Keratinocyte (primary cell): Measurements from ENCODE around the gene GADD45B.
"Not testable (repeated sequence)": the region's sequence is repeated elsewhere in the genome, so short reads cannot be mapped to it uniquely, and the experiment has no call there.

Source experiments
- EZH2 ChIP-seq: IDR thresholded peaks from one replicate; pipeline ENCODE4 v1.6.1; 2012; ENCODE audit warnings: inconsistent platforms, mild to moderate bottlenecking, low read length, moderate library complexity
- TF ChIP-seq, protein P1 (sequence below), 3 experiments: IDR thresholded peaks in 1 of 3; conservative IDR thresholded peaks in 1 of 3; optimal IDR thresholded peaks in 1 of 3; 2 replicates in 2 of 3; 3 replicates in 1 of 3; pipeline versions ENCODE3 to v1.5.1; 2011; ENCODE audit warnings: low read length in 3 of 3, mild to moderate bottlenecking in 3 of 3, moderate library complexity in 2 of 3, control low read depth in 1 of 3, inconsistent platforms in 1 of 3; ENCODE audit not compliant: insufficient read depth in 2 of 3; ENCODE audit errors: extremely low read depth in 1 of 3

DNA sequence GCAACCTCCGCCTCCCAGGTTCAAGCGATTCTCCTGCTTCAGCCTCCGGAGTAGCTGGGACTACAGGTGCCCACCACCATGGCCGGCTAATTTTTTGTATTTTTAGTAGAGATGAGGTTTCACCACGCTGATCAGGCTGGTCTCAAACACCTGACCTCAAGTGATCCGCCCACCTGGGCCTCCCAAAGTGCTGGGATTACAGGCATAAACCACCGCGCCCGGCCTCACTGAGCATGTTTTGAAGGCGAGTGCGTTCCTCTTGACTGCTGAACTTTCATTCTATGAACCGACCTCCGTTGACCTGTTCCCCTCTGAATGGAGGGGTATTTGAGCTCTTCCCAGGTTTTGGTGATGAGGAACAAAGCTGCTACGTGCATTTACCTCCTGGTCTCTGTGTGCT is 17.5 kb downstream of the GADD45B start:
- TF ChIP-seq, protein P1, sequence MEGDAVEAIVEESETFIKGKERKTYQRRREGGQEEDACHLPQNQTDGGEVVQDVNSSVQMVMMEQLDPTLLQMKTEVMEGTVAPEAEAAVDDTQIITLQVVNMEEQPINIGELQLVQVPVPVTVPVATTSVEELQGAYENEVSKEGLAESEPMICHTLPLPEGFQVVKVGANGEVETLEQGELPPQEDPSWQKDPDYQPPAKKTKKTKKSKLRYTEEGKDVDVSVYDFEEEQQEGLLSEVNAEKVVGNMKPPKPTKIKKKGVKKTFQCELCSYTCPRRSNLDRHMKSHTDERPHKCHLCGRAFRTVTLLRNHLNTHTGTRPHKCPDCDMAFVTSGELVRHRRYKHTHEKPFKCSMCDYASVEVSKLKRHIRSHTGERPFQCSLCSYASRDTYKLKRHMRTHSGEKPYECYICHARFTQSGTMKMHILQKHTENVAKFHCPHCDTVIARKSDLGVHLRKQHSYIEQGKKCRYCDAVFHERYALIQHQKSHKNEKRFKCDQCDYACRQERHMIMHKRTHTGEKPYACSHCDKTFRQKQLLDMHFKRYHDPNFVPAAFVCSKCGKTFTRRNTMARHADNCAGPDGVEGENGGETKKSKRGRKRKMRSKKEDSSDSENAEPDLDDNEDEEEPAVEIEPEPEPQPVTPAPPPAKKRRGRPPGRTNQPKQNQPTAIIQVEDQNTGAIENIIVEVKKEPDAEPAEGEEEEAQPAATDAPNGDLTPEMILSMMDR (optimal IDR thresholded peaks at IDR 0.05 in 1 of 3, IDR thresholded peaks at IDR 0.05 in 1 of 3, conservative IDR thresholded peaks at IDR 0.05 in 1 of 3; ENCODE audit: extremely low read depth in 1 of 3, insufficient read depth in 2 of 3, low read length in 3 of 3): not testable (repeated sequence)
- TF ChIP-seq EZH2: not testable (repeated sequence)
